H1 (cell line): ENCODE data around the gene PRRT2. TPM values are rescaled to one million over a fixed set of nuclear protein-coding genes. Genes with fewer than 3 reads are reported as not detected.

Experiments
- CTCF ChIA-PET: fragments of 300-600 bp; sonication (Branson Sonifier 250); formaldehyde crosslinking; loops from one replicate; lab custom pipeline; 2021; ENCODE audit not compliant: partially characterized antibody; lab: Charles Lee
- POLR2A ChIA-PET: fragments of 300-600 bp; sonication (Branson Sonifier 250); formaldehyde crosslinking; loops from one replicate; lab custom pipeline; 2021; ENCODE audit warnings: inconsistent platforms; ENCODE audit not compliant: partially characterized antibody; lab: Charles Lee
- DNase-seq, 2 experiments: peaks; one replicate each; pipeline versions ENCODE4 v3.0.0 to v3.0.0-alpha.2; 2010 to 2022; ENCODE audit warnings: low spot score in 2 of 2, low read depth in 1 of 2, mixed read lengths in 1 of 2
- FAIRE-seq: peaks from 2 replicates; lab custom pipeline; 2011; peaks lifted over from hg19 to GRCh38; lab: Jason Lieb, UNC
- H2AFZ ChIP-seq: 2 replicates; pipeline ENCODE4 v1.8.1; 2012; ENCODE audit warnings: low read length, inconsistent platforms
- H2AK5ac ChIP-seq: 2 replicates; pipeline ENCODE4 v1.6.1; 2013; ENCODE audit warnings: low read depth, low read length
- H2BK120ac ChIP-seq: replicated peaks from 2 replicates; pipeline ENCODE3; 2013; ENCODE audit warnings: low read depth, low read length, inconsistent platforms
- H2BK12ac ChIP-seq: 2 replicates; pipeline ENCODE4 v1.6.1; 2013; ENCODE audit warnings: low read depth, low read length
- H2BK15ac ChIP-seq: 2 replicates; pipeline ENCODE4 v1.6.1; 2013; ENCODE audit warnings: low read length
- H2BK20ac ChIP-seq: 2 replicates; pipeline ENCODE4 v1.6.1; 2013; ENCODE audit warnings: low read length
- H2BK5ac ChIP-seq: 2 replicates; pipeline ENCODE4 v1.6.1; 2013; ENCODE audit warnings: low read depth, low read length
- H3K14ac ChIP-seq: 2 replicates; pipeline ENCODE4 v1.6.1; 2013; ENCODE audit warnings: inconsistent platforms; ENCODE audit not compliant: insufficient read length
- H3K18ac ChIP-seq: 2 replicates; pipeline ENCODE4 v1.6.1; 2013; ENCODE audit warnings: low read length; ENCODE audit errors: extremely low read depth
- H3K23ac ChIP-seq: 2 replicates; pipeline ENCODE4 v1.6.1; 2013; ENCODE audit warnings: inconsistent platforms; ENCODE audit not compliant: insufficient read length
- H3K23me2 ChIP-seq: 2 replicates; pipeline ENCODE4 v1.6.1; 2013; ENCODE audit warnings: low read depth, low read length
- H3K27ac ChIP-seq: 2 replicates; pipeline ENCODE4 v1.6.1; 2011; ENCODE audit warnings: low read depth, low read length, inconsistent platforms
- H3K27me3 ChIP-seq, 4 experiments: replicated peaks in 1 of 4; 1 replicate in 1 of 4; 2 replicates in 3 of 4; pipeline versions ENCODE4 v1.6.1 to v1.8.1; 2011 to 2013; ENCODE audit warnings: low read length in 3 of 4, mild to moderate bottlenecking in 3 of 4, inconsistent platforms in 2 of 4, mixed read lengths in 2 of 4, moderate library complexity in 1 of 4; ENCODE audit not compliant: control insufficient read depth in 3 of 4, insufficient read depth in 3 of 4; ENCODE audit errors: extremely low read depth in 1 of 4
- H3K36me3 ChIP-seq, 4 experiments: 2 replicates each; pipeline versions ENCODE4 v1.6.1 to v1.8.1; 2011 to 2013; ENCODE audit warnings: mild to moderate bottlenecking in 4 of 4, low read length in 3 of 4, moderate library complexity in 2 of 4, control low read depth in 1 of 4, inconsistent platforms in 1 of 4; ENCODE audit not compliant: insufficient read depth in 4 of 4, control insufficient read depth in 2 of 4
- H3K4ac ChIP-seq: replicated peaks from 2 replicates; pipeline ENCODE3; 2013; ENCODE audit warnings: low read length, low read depth, mixed read lengths, inconsistent platforms; ENCODE audit not compliant: insufficient read length
- H3K4me1 ChIP-seq, 4 experiments: replicated peaks in 1 of 4; 1 replicate in 1 of 4; 2 replicates in 3 of 4; pipeline versions ENCODE4 v1.6.1 to v1.8.1; 2011 to 2013; ENCODE audit warnings: low read length in 3 of 4, inconsistent platforms in 2 of 4, mixed read lengths in 1 of 4; ENCODE audit not compliant: insufficient read depth in 4 of 4, control insufficient read depth in 3 of 4
- H3K4me2 ChIP-seq, 2 experiments: 2 replicates each; pipeline versions ENCODE4 v1.6.1 to v1.8.1; 2011 to 2013; ENCODE audit warnings: low read depth in 2 of 2, low read length in 2 of 2, control low read depth in 1 of 2, inconsistent platforms in 1 of 2, mild to moderate bottlenecking in 1 of 2; ENCODE audit not compliant: insufficient read depth in 1 of 2
- H3K4me3 ChIP-seq, 4 experiments: fragments of 200-600, 300-600 bp in 1 of 4; sonication (generic), shearing (Covaris generic), sonication (Bioruptor Twin) in 1 of 4; 2 replicates each; pipeline versions ENCODE4 v1.5.1 to v1.8.1; 2011 to 2016; ENCODE audit warnings: low read length in 4 of 4, low read depth in 3 of 4, control low read depth in 2 of 4, inconsistent platforms in 2 of 4, mild to moderate bottlenecking in 2 of 4, mixed read lengths in 1 of 4, moderate library complexity in 1 of 4; ENCODE audit not compliant: insufficient read depth in 2 of 4; ENCODE audit errors: extremely low read depth in 1 of 4
- H3K56ac ChIP-seq: replicated peaks from 2 replicates; pipeline ENCODE3; 2013; ENCODE audit warnings: low read depth, mild to moderate bottlenecking, mixed read lengths, low read length, inconsistent platforms; ENCODE audit not compliant: insufficient read length
- H3K79me1 ChIP-seq: 2 replicates; pipeline ENCODE4 v1.6.1; 2013; ENCODE audit warnings: low read depth, low read length, control low read depth
- H3K79me2 ChIP-seq, 2 experiments: 2 replicates each; pipeline versions ENCODE4 v1.6.1 to v1.8.1; 2012 to 2013; ENCODE audit warnings: low read length in 2 of 2, mild to moderate bottlenecking in 2 of 2, inconsistent platforms in 1 of 2; ENCODE audit not compliant: insufficient read depth in 2 of 2, control insufficient read depth in 1 of 2
- H3K9ac ChIP-seq, 4 experiments: replicated peaks in 1 of 4; 1 replicate in 1 of 4; 2 replicates in 3 of 4; pipeline versions ENCODE4 v1.6.1 to v1.8.1; 2011 to 2013; ENCODE audit warnings: low read depth in 3 of 4, low read length in 3 of 4, control low read depth in 2 of 4, mild to moderate bottlenecking in 2 of 4, moderate library complexity in 2 of 4, inconsistent platforms in 1 of 4; ENCODE audit errors: extremely low read depth in 1 of 4
- H3K9me3 ChIP-seq, 2 experiments: 2 replicates each; pipeline versions ENCODE4 v1.6.1 to v1.8.1; 2012 to 2013; ENCODE audit warnings: mild to moderate bottlenecking in 2 of 2, moderate library complexity in 2 of 2, control low read depth in 1 of 2, inconsistent platforms in 1 of 2, low read depth in 1 of 2, low read length in 1 of 2, mixed read lengths in 1 of 2; ENCODE audit not compliant: insufficient read depth in 2 of 2
- H4K20me1 ChIP-seq, 2 experiments: replicated peaks in 1 of 2; 2 replicates each; pipeline versions ENCODE3 to v1.8.1; 2011 to 2013; ENCODE audit warnings: inconsistent platforms in 2 of 2, low read length in 2 of 2, mild to moderate bottlenecking in 1 of 2; ENCODE audit not compliant: insufficient read depth in 2 of 2, control insufficient read depth in 1 of 2
- H4K5ac ChIP-seq: 2 replicates; pipeline ENCODE4 v1.6.1; 2013; ENCODE audit warnings: low read length, low read depth, mixed read lengths, inconsistent platforms; ENCODE audit not compliant: insufficient read length
- H4K8ac ChIP-seq: 2 replicates; pipeline ENCODE4 v1.8.0; 2013; ENCODE audit warnings: mild to moderate bottlenecking, moderate library complexity, low read length, inconsistent platforms; ENCODE audit not compliant: insufficient read depth; ENCODE audit errors: extremely low read depth
- H4K91ac ChIP-seq: replicated peaks from 2 replicates; pipeline ENCODE3; 2013; ENCODE audit warnings: low read length, mixed read lengths, inconsistent platforms; ENCODE audit not compliant: insufficient read length
- RAD21 ChIP-seq, 2 experiments: IDR thresholded peaks in 1 of 2; conservative IDR thresholded peaks in 1 of 2; 2 replicates each; pipeline ENCODE4 v1.6.1; 2011; ENCODE audit warnings: low read depth in 2 of 2, low read length in 2 of 2, improper control_type of control experiment in 1 of 2, inconsistent platforms in 1 of 2, mild to moderate bottlenecking in 1 of 2, moderate library complexity in 1 of 2
- TCF12 ChIP-seq: IDR thresholded peaks from 2 replicates; pipeline ENCODE4 v1.6.1; 2011; ENCODE audit warnings: low read depth, mild to moderate bottlenecking, low read length
- WGBS, 2 experiments: shearing (Covaris generic) in 1 of 2; methylation state at CpG; one replicate each; pipeline versions ENCODE4 v1.1.6 to v1.1.7; 2013 to 2015; ENCODE audit warnings: low lambda C conversion rate in 2 of 2, mixed read lengths in 2 of 2, inconsistent platforms in 1 of 2, low coverage in 1 of 2, missing lambda C conversion rate in 1 of 2; ENCODE audit not compliant: insufficient replicate concordance in 2 of 2, insufficient coverage in 1 of 2, insufficient read length in 1 of 2; ENCODE audit errors: extremely low coverage in 1 of 2, missing lambda C conversion rate in 1 of 2; 5-methylcytosine and 5-hydroxymethylcytosine counted together
- polyA plus RNA-seq, 7 experiments: library from polyadenylated mRNA; depleted of rRNA in 3 of 7; stranded (reverse) in 5 of 7; unstranded in 2 of 7; fragments of >200 nt in 5 of 7; fragments of 200-250 nt in 2 of 7; gene quantifications; 1 replicate in 5 of 7; 2 replicates in 1 of 7; 4 replicates in 1 of 7; pipeline versions ENCODE4 v1.2.1 to v1.2.3, GENCODE V29; 2011 to 2013; ENCODE audit warnings: missing spikeins in 2 of 7, mixed read lengths in 2 of 7
- total RNA-seq: library from RNA; stranded (reverse); fragmentation: NEBNext Ultra II Directional; extraction: Animal tissue kit (Norgen Biotek cat#: 25700); gene quantifications from 2 replicates; pipeline ENCODE4 v1.2.1, GENCODE V29; 2021
- TF ChIP-seq, protein P1 (sequence below), 3 experiments: IDR thresholded peaks; 1 replicate in 2 of 3; 2 replicates in 1 of 3; pipeline versions ENCODE4 v1.5.1 to v1.6.1; 2011; ENCODE audit warnings: low read length in 3 of 3, mild to moderate bottlenecking in 3 of 3, inconsistent platforms in 2 of 3, low read depth in 1 of 3, moderate library complexity in 1 of 3; ENCODE audit not compliant: insufficient read depth in 1 of 3; ENCODE audit errors: control extremely low read depth in 1 of 3

PRRT2 gene
- total and polyA plus RNA-seq, 2 of the 8 experiments (the other 6 are each of a cell fraction or from before 2014, with no cell fraction given) = 12.8 to 32.6 TPM

GRCh38 chr16:29819506-29819905 is 7.5 kb downstream of the PRRT2 start:
- no peak overlapping the region for H3K9ac ChIP-seq

More at GRCh38 chr16:29819506-29819905, 7.5 kb downstream of the PRRT2 start:
- Histone ChIP-seq H3K27me3 (no peaks in the 10 kb centered on the region), H3K4me2 (no peak overlapping the region), H3K14ac (no peak overlapping the region), H2BK120ac (no peak overlapping the region), H2BK5ac (no peak overlapping the region), H3K23me2 (peaks cover 12% of the 10 kb centered on the region), H3K79me1 (peaks cover 5% of the 10 kb centered on the region), H2AK5ac (no peak overlapping the region), H3K79me2 (peaks cover 0 to 18% of the 10 kb centered on the region in 2 experiments; a peak in 1 of 4 replicates), H3K27ac (no peak overlapping the region), H2BK20ac (no peak overlapping the region), H2BK15ac (no peak overlapping the region), H3K9me3 (no peaks in the 10 kb centered on the region), H4K91ac (no peak overlapping the region), H3K4ac (no peak overlapping the region), H4K8ac (no peak overlapping the region), H3K4me3 (no peak overlapping the region), H2BK12ac (no peak overlapping the region), H2AFZ (no peak overlapping the region), H3K4me1 (peaks cover 0 to 12% (median 4%) of the 10 kb centered on the region in 4 experiments; a peak in 5 of 7 replicates), H4K5ac (no peak overlapping the region), H3K23ac (no peak overlapping the region)
- POLR2A ChIA-PET = interaction anchor here (0.6 to 16.6 kb wide), 12 partner anchors 9 to 212 kb away, joined by 3 to 167 read pairs (median 4); partner anchors contain the start of gene TLCD3B
- FAIRE-seq = no peak
- CTCF ChIA-PET = interaction anchor here (0.7 to 17.5 kb wide), 15 partner anchors 10 to 156 kb away, joined by 3 to 212 read pairs (median 4); partner anchors contain the start of genes KIF22, MAZ, SEZ6L2 and ZG16
- TF ChIP-seq RAD21 (IDR thresholded peaks at IDR 0.05 in 1 of 2, conservative IDR thresholded peaks at IDR 0.05 in 1 of 2; ENCODE audit: low read depth in 2 of 2, low read length in 2 of 2) = peak; percentile 18 to 41; a peak in 3 of 4 replicates
- no peak for TF ChIP-seq TCF12
- TF ChIP-seq, protein P1, sequence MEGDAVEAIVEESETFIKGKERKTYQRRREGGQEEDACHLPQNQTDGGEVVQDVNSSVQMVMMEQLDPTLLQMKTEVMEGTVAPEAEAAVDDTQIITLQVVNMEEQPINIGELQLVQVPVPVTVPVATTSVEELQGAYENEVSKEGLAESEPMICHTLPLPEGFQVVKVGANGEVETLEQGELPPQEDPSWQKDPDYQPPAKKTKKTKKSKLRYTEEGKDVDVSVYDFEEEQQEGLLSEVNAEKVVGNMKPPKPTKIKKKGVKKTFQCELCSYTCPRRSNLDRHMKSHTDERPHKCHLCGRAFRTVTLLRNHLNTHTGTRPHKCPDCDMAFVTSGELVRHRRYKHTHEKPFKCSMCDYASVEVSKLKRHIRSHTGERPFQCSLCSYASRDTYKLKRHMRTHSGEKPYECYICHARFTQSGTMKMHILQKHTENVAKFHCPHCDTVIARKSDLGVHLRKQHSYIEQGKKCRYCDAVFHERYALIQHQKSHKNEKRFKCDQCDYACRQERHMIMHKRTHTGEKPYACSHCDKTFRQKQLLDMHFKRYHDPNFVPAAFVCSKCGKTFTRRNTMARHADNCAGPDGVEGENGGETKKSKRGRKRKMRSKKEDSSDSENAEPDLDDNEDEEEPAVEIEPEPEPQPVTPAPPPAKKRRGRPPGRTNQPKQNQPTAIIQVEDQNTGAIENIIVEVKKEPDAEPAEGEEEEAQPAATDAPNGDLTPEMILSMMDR (IDR thresholded peaks at IDR 0.05; ENCODE audit: control extremely low read depth in 1 of 3, insufficient read depth in 1 of 3, low read depth in 1 of 3, low read length in 3 of 3) = peak; percentile 14 to 44 (median 41); a peak in 3 of 4 replicates
- TF ChIP-seq, all 59 proteins: peak for 2
- WGBS, 2 experiments = 89% methylated on average over 12 of the region's 15 CpGs; no CpG with 5 or more reads in 1 of the 2 experiments
- Histone ChIP-seq H4K20me1 (peaks cover 2 to 4% of the 10 kb centered on the region in 2 experiments), H3K36me3 (peaks cover 12 to 23% (median 18%) of the 10 kb centered on the region in 4 experiments), H3K56ac (no peak overlapping the region), H3K18ac (no peak overlapping the region)
- no peak for DNase-seq
